ENCODE data around the gene ZDHHC3.

Gene ZDHHC3, protein sequence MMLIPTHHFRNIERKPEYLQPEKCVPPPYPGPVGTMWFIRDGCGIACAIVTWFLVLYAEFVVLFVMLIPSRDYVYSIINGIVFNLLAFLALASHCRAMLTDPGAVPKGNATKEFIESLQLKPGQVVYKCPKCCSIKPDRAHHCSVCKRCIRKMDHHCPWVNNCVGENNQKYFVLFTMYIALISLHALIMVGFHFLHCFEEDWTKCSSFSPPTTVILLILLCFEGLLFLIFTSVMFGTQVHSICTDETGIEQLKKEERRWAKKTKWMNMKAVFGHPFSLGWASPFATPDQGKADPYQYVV

DNA sequence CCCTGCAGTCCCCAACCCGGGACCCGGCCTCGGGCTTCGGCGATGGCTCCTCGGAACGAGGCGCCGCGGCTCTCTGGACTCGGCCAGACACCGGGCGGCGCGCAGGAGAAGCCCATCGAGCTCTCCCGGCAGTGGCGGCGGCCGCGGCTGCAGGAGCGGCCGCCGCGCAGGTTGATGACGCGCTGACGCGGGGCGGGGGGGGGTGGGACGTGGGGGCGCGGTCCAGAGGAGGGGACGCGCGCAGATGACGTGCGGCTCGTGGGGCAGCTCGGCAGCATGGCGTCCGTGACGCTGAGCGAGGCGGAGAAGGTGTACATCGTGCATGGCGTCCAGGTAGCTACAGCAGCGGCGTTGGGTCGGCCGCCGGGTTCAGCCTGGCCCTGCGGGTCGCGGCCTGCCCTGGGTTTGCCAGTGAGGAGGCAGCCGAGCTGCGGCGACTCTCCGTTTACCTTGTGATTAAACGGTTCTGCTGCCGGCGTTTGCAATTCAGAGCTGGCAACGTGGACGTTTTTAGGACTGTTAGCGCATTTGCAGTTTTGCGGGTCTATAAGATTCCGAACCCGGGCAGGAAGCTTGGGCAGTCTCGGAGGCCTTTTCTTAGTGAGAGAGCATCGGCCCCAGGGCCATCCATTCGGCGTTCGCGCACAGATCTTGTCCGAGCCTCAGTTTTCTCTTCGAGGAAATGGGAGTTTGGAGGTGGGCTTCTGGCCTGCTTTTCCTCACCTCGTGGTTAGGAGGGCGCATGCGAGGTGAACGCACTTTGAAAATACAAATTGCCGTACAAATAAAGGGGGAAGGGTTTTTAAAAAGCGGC, at the start of gene ZDHHC3, which contains the start of gene EXOSC7:
ZDHHC3 (minus strand) TSS at position 173 of the 814 bp plus-strand sequence. CDS start 16,738 bp downstream, outside the sequence.
EXOSC7 (plus strand) TSS at position 243 of the 814 bp plus-strand sequence; CDS start at position 277, 34 bp downstream.
- peak; percentile 83 to 88 for DNase-seq

DNA sequence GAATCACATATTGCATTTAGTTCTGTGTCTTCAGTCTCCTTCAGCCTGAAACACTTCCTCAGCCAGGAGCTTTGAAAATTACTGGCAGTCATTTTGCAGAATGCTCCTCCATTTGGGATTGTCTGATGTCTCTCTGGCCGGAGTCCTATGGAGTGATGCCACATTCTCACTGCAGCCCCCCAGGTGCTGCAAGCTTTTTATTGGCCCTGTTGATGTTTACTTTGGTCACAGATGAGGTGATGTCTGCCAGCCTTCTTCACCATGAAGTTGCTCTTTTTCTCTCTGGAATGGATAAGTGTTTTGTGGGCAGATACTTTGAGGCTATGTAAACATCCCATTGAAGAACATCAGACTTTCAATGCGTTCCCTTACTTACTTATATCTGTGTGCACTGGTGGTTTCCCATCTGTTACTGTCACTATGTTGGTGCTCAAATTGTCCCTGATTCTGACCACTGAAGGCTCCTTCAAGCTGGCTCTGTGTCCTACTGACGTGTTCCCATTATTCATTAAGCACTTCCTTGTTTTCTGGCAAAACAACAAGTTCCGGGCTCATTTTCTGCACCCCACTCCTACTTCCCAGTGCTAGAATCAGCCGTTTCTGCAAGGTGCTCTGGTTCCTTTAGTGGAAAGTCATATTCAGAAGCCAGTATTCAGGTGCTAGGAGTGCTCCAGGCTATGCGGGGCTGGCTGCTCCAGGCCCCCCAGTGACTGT, 48.7 kb upstream of the ZDHHC3 start:
- DNase-seq = no peak

DNA sequence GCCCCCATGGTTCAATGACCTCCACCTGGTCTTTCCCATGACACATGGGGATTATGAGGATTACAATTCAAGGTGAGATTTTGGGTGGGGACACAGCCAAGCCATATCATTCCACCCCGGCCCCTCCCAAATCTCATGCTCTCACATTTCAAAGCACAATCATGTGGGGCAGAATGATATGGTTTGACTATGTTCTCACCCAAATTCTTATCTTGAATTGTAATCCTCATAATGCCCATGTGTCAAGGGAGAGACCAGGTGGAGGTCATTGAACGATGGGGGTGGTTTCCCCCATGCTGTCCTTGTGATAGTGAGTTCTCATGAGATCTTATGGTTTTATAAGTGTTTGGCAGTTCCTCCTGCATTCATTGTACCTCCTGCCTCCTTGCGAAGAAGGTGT, 47.7 kb upstream of the ZDHHC3 start:
- no peak for DNase-seq

GRCh38 chr3:45021524-45022297, 45.7 kb upstream of the ZDHHC3 start:
- no peak for DNase-seq

DNA sequence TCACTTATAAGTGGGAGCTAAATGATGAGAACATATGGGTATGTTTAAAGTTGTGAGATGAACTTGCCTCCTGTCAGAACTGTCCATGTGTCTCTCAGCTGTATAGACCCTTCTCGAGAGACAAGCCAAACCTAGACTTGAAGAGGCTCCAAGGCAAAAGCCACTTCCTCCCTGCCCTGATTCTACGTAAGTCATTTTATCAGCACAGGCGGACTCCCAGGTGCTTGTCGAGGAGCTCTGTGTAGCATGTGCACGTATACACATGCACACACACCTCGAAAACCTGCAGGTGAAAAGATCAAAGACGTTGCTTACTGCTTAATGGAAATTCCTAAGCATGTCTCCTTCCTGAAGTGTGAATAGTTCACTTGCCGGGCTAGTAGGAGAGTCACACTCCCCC, 44.6 kb upstream of the ZDHHC3 start:
- no peak for DNase-seq

- DNase-seq = no peak
These were observed 41.8 kb upstream of the ZDHHC3 start for GRCh38 chr3:45017821-45018220.

DNA sequence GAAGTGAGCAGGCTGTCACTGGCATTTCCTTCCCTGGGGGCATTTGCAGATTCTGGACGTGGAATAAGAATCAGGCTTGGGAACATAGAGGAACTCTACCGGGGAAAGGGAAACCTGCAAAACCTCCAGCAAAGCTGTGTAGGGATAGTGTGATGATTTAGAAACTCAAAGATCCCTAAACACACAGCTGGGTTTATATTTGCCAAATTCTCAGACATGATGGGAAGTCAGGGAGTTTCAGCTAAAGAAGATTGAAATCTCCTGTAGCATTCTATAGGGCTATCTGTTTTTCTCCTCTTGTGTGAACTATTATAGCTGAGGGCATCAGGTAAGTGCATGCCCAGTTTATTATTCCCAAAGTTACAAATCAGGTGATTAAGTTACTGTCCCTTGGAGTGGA, 40.9 kb upstream of the ZDHHC3 start:
- DNase-seq = no peak

DNA sequence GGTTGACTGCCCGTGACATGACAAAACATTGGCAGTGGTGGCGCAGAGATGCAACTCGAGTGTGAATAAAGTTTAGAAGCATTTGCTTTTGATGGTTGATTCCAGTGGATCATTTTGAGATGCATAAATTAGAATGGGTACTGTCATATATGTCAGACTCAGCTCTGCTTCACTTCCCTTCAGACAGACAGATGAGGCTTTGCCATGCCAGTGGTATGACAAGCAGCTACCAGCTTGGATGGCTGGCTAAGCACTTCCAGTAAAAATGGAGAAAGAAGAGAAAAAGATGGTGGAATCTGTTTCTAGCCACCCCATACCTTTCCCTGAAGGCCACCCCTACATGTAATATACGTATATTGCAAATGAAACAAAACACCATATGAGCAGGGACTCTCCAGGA, 36.6 kb upstream of the ZDHHC3 start:
- no peak for DNase-seq

DNA sequence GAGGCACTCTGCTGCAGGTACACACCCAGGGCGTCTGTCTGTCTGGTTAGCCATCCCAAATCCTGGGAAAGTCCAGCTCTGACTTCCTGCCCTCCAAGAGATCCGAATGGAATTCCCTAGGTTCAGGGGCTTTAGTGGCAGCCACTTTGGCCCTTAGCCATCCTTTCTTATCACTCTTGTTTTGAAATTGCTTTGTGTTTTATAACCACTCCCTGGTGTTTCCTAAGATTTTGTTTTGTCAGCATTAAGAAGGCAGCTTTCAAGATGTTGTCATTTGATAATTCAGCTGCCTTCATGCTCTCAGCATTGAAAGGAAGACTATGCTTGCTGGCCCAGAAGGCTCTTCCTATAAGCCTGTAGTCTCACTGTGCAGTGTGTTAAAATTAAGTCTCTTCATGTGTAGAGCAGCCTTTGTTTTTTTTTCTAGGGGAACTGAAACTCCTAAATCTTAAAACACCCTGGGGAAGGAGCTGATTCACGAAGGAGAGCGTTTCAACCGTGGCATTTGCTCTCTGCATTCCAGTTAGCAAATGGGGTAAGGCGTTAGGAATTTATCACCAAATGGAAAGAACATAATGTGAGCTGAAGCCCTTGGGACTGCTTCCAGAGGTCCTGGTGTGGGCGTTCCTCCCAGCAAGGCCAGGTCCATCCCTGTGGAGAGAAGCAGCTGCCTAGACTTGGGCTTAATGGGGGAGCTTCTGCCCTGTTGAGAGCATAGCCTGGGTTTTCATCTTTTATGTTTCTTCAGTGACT, 36.0 kb upstream of the ZDHHC3 start:
- no peak for DNase-seq

GRCh38 chr3:45010811-45011333, 34.9 kb upstream of the ZDHHC3 start:
- no peak for DNase-seq

GRCh38 chr3:45009868-45010267, 33.9 kb upstream of the ZDHHC3 start:
- DNase-seq = no peak

- no peak for DNase-seq
These were observed 32.1 kb upstream of the ZDHHC3 start for GRCh38 chr3:45008117-45008516.

DNA sequence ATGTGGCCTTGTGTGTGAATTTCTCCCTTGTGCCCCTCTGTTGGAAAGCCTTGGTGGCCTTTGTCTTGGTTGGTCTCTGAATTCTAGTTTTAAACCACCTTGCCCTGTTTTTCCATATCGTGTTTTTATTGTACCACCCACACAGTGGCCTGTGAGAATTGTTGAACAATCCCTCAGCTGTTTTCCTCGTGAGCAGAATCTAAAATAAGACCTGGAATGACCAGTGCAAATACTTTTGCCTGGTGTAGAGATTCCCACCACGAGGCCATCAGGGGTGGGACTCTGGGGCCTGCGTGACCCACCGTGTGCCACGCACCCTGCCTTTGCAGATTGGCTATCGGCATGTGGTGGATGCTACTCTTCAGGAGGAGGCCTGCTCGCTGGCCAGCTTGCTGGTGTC, 31.1 kb upstream of the ZDHHC3 start:
- DNase-seq = no peak

DNA sequence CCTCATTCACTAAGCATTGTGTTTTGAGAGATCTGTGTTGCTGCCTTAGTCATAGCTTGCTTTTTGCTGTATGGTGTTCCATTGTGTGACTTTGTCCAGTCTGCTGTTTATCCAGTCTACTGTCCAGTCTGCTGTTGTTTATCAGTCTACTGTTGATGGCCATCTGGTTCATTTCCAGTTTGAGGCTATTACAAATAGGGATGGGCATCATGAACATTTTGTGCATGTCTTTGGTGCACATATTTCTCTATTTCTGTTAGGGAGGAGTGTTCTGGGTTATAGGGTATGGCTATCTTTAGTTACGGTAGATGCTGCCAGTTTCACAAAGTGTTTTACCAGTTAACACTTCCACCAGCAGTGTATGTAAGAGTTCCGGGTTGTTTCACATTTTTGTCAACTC, 27.9 kb upstream of the ZDHHC3 start:
- no peak for DNase-seq

GRCh38 chr3:45003406-45003805, 27.4 kb upstream of the ZDHHC3 start:
- no peak for DNase-seq

DNA sequence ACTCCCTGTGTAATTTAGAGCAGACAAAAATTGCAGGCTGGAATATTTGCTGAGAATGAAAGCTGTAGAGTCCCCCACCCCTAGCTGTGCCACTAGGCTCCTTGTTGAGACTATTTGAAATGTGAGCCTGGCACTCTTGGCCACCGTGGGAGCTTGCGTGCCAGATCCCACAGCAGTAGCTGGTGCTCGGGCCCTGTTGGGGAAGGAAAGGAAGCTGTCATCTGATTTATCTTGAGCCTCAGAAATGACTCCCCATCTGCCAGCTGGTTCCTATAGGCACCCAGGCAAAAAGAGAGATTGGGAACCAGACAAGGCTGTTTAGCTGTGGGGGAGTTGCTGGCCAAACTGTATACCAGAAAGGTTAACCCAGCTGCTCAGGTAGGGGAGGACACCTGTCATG, 26.7 kb upstream of the ZDHHC3 start:
- DNase-seq = no peak

- no peak for DNase-seq
These were observed 26.2 kb upstream of the ZDHHC3 start for GRCh38 chr3:45002139-45002660.

- no peak for DNase-seq
These were observed 25.8 kb upstream of the ZDHHC3 start for GRCh38 chr3:45001738-45002137.

DNA sequence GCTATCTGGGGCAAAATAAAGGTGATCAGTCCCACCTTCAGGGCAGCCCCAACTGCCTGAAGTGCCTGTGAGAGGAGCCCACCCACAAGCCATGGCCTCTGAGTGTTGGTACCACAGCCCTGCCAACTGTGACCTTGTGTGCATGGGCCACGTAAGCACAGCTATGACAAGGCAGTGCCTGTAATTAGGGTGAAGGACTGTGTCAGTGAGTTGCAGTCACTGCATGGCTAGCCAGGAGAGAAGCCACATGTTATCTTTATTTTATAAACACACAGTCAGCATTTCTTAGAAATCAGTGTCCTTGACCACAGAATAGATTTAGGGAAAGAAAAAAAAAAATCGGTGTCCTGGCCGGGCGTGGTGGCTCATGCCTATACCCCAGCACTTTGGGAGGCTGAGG, 24.8 kb upstream of the ZDHHC3 start:
- no peak for DNase-seq

DNA sequence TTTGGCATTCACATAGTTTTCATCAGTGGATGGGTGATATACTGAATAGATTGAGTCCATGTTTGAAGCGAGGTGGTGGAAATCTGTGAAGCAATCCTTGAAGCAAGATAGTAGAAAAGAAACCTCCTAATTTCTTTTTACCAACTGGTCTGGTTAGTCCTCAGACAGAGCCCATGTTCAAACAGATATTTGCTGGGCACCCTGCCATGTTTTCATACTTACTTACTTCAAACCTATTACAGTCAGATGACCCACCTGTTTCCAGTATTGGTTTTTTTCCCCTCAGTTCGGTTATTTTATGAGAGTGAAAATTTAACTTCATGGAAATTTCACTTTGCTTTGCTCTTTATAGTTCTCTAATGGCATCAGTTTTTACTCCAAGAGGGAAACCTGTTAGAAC, 23.8 kb upstream of the ZDHHC3 start:
- DNase-seq = no peak

DNA sequence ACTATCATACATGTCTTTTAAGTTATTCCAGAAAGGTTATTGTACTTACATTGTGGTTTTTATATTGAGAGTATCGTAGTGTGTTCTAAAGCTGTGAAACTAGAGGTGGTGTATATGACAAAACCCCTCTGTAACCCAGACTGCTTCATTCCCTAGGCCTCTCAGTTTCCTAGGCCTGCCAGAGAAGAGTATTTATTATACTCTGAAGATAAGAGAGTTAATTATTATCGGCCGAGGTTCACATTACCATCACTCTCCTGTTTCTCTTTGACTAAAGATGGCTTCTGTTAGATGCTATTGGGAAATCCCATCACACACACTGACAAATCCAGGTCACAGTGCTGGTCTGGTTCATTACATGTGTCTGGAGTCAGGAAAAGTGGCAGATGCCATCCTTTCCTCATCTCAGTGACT, 20.6 kb upstream of the ZDHHC3 start:
- DNase-seq = no peak
